ENCODE results near the gene GRK4. TPM values are rescaled to one million over a fixed set of nuclear protein-coding genes. Genes with fewer than 3 reads are reported as not detected.
A peak's percentile ranks its signal among the peaks of the same experiment; 100 is the strongest.

The GRK4 gene
- total RNA-seq, 1 donor from 2014 or later = 9.2 TPM

DNA sequence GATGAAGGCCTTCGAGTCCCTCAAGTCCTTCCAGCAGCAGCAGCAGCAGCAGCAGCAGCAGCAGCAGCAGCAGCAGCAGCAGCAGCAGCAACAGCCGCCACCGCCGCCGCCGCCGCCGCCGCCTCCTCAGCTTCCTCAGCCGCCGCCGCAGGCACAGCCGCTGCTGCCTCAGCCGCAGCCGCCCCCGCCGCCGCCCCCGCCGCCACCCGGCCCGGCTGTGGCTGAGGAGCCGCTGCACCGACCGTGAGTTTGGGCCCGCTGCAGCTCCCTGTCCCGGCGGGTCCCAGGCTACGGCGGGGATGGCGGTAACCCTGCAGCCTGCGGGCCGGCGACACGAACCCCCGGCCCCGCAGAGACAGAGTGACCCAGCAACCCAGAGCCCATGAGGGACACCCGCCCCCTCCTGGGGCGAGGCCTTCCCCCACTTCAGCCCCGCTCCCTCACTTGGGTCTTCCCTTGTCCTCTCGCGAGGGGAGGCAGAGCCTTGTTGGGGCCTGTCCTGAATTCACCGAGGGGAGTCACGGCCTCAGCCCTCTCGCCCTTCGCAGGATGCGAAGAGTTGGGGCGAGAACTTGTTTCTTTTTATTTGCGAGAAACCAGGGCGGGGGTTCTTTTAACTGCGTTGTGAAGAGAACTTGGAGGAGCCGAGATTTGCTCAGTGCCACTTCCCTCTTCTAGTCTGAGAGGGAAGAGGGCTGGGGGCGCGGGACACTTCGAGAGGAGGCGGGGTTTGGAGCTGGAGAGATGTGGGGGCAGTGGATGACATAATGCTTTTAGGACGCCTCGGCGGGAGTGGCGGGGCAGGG lies 111.7 kb downstream of the GRK4 start:
- intact Hi-C loops (cut with micrococcal nuclease) = no loop called here
- ATAC-seq (no peak), DNase-seq (peak; percentile 55)

DNA sequence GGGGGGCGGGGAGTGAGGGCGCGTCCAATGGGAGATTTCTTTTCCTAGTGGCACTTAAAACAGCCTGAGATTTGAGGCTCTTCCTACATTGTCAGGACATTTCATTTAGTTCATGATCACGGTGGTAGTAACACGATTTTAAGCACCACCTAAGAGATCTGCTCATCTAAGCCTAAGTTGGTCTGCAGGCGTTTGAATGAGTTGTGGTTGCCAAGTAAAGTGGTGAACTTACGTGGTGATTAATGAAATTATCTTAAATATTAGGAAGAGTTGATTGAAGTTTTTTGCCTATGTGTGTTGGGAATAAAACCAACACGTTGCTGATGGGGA lies 112.2 kb downstream of the GRK4 start:
- intact Hi-C loops (cut with micrococcal nuclease) = no loop called here
- DNase-seq (no peak), ATAC-seq (no peak)

DNA sequence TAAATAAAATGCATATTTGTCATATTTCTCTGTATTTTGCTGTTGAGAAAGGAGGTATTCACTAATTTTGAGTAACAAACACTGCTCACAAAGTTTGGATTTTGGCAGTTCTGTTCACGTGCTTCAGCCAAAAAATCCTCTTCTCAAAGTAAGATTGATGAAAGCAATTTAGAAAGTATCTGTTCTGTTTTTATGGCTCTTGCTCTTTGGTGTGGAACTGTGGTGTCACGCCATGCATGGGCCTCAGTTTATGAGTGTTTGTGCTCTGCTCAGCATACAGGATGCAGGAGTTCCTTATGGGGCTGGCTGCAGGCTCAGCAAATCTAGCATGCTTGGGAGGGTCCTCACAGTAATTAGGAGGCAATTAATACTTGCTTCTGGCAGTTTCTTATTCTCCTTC lies 114.4 kb downstream of the GRK4 start:
- ATAC-seq (no peak), DNase-seq (no peak)
- intact Hi-C loops (cut with micrococcal nuclease) = no loop called here

DNA sequence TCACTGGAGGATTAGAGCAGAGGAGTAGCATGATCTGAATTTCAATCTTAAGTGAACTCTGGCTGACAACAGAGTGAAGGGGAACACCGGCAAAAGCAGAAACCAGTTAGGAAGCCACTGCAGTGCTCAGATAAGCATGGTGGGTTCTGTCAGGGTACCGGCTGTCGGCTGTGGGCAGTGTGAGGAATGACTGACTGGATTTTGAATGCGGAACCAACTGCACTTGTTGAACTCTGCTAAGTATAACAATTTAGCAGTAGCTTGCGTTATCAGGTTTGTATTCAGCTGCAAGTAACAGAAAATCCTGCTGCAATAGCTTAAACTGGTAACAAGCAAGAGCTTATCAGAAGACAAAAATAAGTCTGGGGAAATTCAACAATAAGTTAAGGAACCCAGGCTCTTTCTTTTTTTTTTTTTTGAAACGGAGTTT lies 116.3 kb downstream of the GRK4 start:
- intact Hi-C loops (cut with micrococcal nuclease) = no loop called here
- DNase-seq = no peak
- no peak for ATAC-seq

DNA sequence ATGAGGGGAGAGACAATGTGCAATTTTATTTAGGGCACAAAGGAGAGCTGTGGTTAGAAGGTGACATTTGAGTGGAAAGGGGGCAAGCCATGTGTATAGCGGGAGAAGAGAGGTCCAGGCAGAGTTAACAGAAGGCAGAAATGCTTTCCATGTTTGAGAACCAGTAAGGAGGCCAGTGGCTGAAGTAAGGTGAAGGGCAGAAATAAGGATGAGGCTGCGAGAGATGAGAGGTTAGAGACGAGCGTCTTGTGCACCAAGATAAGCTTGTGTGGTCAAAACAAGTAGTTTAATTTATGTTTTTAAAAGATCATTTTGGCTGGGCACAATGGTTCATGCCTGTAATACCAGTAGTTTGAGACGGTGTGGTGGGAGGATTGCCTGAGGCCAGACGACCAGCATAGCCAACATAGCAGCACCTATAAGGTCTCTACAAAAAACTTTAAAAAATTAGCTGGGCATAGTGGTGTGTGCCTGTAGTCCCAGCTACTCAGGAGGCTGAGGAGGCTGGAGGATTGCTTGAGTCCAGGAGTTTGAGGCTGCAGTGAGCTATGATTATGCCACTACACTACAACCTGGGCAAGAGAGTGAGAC lies 119.6 kb downstream of the GRK4 start:
- no peak for ATAC-seq
- intact Hi-C loops (cut with micrococcal nuclease) = no loop called here
- DNase-seq = no peak

DNA sequence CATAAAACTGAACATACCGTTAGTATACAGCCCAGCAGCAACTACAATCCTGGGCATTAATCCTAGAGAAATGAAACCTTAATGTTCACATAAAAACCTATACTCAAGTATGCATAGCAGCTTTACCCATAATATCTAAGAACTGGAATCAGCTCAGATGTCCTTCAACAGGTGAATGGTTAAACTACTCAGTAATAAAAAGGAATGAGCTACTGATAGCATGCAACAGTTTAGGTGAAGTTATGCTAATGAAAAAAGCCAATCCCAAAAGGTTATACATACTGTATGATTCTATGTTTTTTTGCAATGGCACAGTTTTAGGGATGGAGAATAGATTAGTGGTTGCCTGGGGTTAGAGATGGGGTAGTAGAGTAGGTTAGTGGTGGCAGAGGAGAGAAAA lies 120.4 kb downstream of the GRK4 start:
- DNase-seq (no peak), ATAC-seq (no peak)
- intact Hi-C loops (cut with micrococcal nuclease) = no loop called here

DNA sequence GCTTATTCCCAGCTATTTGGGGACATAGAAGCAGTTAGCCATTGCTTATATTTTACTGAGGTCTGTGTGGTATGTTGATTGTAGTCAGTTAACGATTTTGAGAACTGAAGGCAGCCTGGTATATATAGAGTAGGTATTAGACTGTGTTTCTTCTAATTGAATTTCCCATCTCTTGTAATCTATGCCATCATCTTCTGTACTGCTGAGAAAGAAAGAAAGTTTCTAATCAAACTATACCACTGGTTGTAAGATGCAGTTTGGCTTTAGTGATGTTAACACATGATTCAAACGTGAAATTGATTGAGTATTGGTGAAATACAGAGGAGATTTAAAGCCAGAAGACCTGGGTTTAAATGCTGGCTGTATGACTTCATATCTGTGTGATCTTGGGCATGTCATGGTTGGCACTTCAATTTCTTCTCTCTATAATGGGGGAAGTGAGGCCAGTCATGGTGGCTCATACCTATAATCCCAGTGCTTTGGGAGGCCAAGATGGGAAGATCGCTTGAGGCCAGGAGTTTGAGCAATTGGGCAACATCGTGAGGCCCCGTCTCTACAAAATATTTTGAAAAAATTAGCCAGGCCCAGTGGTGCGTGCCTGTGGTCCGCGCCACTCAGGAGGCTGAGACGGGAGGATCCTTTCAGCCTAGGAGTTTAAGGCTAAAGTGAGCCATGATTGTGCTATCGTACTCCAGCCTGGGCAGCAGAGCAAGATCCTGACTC lies 122.7 kb downstream of the GRK4 start:
- intact Hi-C loops (cut with micrococcal nuclease) = no loop called here
- DNase-seq (no peak), ATAC-seq (no peak)

DNA sequence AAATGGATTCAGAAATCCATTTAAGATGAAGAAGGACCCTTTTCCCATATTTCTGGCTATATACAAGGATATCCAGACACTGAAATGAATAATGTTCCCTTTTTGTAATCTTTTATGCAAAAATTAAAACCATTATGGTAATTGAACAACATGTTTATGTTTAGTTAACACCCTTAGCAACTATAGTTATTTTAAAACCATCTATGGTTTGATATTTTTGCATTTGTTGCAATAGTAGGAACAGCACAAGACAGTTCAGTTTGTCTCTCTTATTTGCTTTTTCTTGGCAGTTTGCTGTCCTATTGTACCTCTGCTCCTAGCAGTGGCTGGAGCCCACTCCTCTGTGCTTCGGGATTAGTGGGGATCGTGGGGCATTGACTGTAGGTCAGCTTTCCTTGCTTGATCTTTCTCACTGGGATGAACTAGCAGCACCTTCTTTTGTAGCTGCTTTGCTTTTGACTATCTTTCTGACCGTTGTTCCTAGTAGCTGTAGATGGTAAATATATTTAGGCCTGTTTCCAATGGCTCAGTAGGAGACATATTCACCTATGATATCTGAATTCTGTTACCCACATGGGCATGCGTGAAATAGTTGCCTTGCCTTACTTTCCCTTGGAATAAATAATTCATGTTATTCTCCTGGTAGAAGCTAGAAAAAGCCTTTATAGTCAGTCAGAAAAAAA lies 123.9 kb downstream of the GRK4 start:
- ATAC-seq (no peak), DNase-seq (no peak)
- intact Hi-C loops (cut with micrococcal nuclease) = no loop called here

Other genes starting within 250 kb of the GRK4 start
- 24.0 TPM for gene TNIP2, start 207.2 kb upstream of the GRK4 start, total RNA-seq
- 25.6 TPM for gene SH3BP2, start 170.5 kb upstream of the GRK4 start, total RNA-seq
- gene ADD1, start 119.7 kb upstream of the GRK4 start, total RNA-seq = 228 TPM
- gene NOP14, start 165 bp upstream of the GRK4 start, total RNA-seq = 19.9 TPM
- gene HTT-AS, start 111.0 kb downstream of the GRK4 start, total RNA-seq = not detected
- gene HTT, start 111.1 kb downstream of the GRK4 start, total RNA-seq = 25.9 TPM

Data from left ventricle myocardium superior (tissue), 1 donor.